Measurements from ENCODE around the gene CENPM.
A peak's percentile ranks its signal among the peaks of the same experiment; 100 is the strongest.

CENPM gene

GRCh38 chr22:41934284-41935014, 12.5 kb downstream of the CENPM start:
- no peak for TF ChIP-seq CTCF (IDR thresholded peaks at IDR 0.05; ENCODE audit: insufficient read depth, low read length, poor library complexity, severe bottlenecking)
- H3K27me3 ChIP-seq (replicated peaks; ENCODE audit: control insufficient read depth, insufficient read depth, low read length), result no peaks in the 10 kb centered on the region
- H3K36me3 ChIP-seq (ENCODE audit: control insufficient read depth, insufficient read depth, low read length), result peaks cover 4% of the 10 kb centered on the region; the same call in 1 of the 2 replicates
- DNase-seq (ENCODE audit: extremely low read depth, insufficient read length), result no peak
- no peak overlapping the region for H3K4me3 ChIP-seq (replicated peaks; ENCODE audit: low read depth, low read length)

GRCh38 chr22:41933411-41934177, 13.4 kb downstream of the CENPM start:
- no peak for DNase-seq (ENCODE audit: extremely low read depth, insufficient read length)
- no peak overlapping the region for H3K4me3 ChIP-seq (replicated peaks; ENCODE audit: low read depth, low read length)
- H3K36me3 ChIP-seq (ENCODE audit: control insufficient read depth, insufficient read depth, low read length), result 0 out of 2 replicates have a peak, but pooled peaks cover under 1% of the 10 kb centered on the region

GRCh38 chr22:41932353-41932752, 14.6 kb downstream of the CENPM start:
- Histone ChIP-seq H3K4me3 (replicated peaks; ENCODE audit: low read depth, low read length) (no peak overlapping the region), H3K27me3 (replicated peaks; ENCODE audit: control insufficient read depth, insufficient read depth, low read length) (no peaks in the 10 kb centered on the region), H3K36me3 (ENCODE audit: control insufficient read depth, insufficient read depth, low read length) (no peaks in the 10 kb centered on the region)
- no peak for DNase-seq (ENCODE audit: extremely low read depth, insufficient read length)
- TF ChIP-seq CTCF (IDR thresholded peaks at IDR 0.05; ENCODE audit: insufficient read depth, low read length, poor library complexity, severe bottlenecking), result no peak

More at GRCh38 chr22:41933411-41934177, 13.4 kb downstream of the CENPM start:
- H3K27me3 ChIP-seq (replicated peaks; ENCODE audit: control insufficient read depth, insufficient read depth, low read length), result no peaks in the 10 kb centered on the region
- no peak for TF ChIP-seq CTCF (IDR thresholded peaks at IDR 0.05; ENCODE audit: insufficient read depth, low read length, poor library complexity, severe bottlenecking)

GRCh38 chr22:41931701-41932269, 15.2 kb downstream of the CENPM start:
- TF ChIP-seq CTCF (IDR thresholded peaks at IDR 0.05; ENCODE audit: insufficient read depth, low read length, poor library complexity, severe bottlenecking), result no peak
- Histone ChIP-seq H3K27me3 (replicated peaks; ENCODE audit: control insufficient read depth, insufficient read depth, low read length) (no peaks in the 10 kb centered on the region), H3K4me3 (replicated peaks; ENCODE audit: low read depth, low read length) (no peak overlapping the region), H3K36me3 (ENCODE audit: control insufficient read depth, insufficient read depth, low read length) (no peaks in the 10 kb centered on the region)
- DNase-seq (ENCODE audit: extremely low read depth, insufficient read length), result peak; percentile 76

- no peak for DNase-seq (ENCODE audit: extremely low read depth, insufficient read length)
- Histone ChIP-seq H3K27me3 (replicated peaks; ENCODE audit: control insufficient read depth, insufficient read depth, low read length) (no peaks in the 10 kb centered on the region), H3K4me3 (replicated peaks; ENCODE audit: low read depth, low read length) (no peak overlapping the region), H3K36me3 (ENCODE audit: control insufficient read depth, insufficient read depth, low read length) (no peaks in the 10 kb centered on the region; the same call in 1 of the 2 replicates)
- no peak for TF ChIP-seq CTCF (IDR thresholded peaks at IDR 0.05; ENCODE audit: insufficient read depth, low read length, poor library complexity, severe bottlenecking)
Measured at GRCh38 chr22:41929418-41929810, 17.5 kb downstream of the CENPM start.

All from GM06990 (cell line).